Stimulated activated CD4-positive, alpha-beta T cell treated with anti-CD3 and anti-CD28 coated beads, Interleukin-15, amount 100 ng/mL, for 1 hour (primary cell): ENCODE data around the gene EDN2.

Experiments
- DNase-seq, 2 donors: peaks; one replicate each; pipeline ENCODE4 v3.0.0-alpha.2; 2020; ENCODE audit warnings: low read depth in 1 of 2, low spot score in 1 of 2

The EDN2 gene

GRCh38 chr1:41466146-41466545 lies 18.3 kb downstream of the EDN2 start:
- no peak for DNase-seq

GRCh38 chr1:41465741-41466140 lies 18.7 kb downstream of the EDN2 start:
- DNase-seq, result no peak

- DNase-seq, result no peak
Observed at GRCh38 chr1:41464885-41465284, 19.6 kb downstream of the EDN2 start.

- no peak for DNase-seq
Observed at GRCh38 chr1:41463516-41463915, 21.0 kb downstream of the EDN2 start.

- no peak for DNase-seq
Observed at GRCh38 chr1:41462680-41463004, 21.8 kb downstream of the EDN2 start.

- DNase-seq, result no peak
Observed at GRCh38 chr1:41461790-41462679, 22.4 kb downstream of the EDN2 start.

- DNase-seq, result no peak
Observed at GRCh38 chr1:41456847-41457540, 27.5 kb downstream of the EDN2 start.

- DNase-seq, result no peak
Observed at GRCh38 chr1:41455479-41456332, 28.8 kb downstream of the EDN2 start.

GRCh38 chr1:41454406-41454805 lies 30.1 kb downstream of the EDN2 start:
- no peak for DNase-seq

GRCh38 chr1:41452704-41453290 lies 31.7 kb downstream of the EDN2 start:
- DNase-seq, result no peak

GRCh38 chr1:41450747-41451285 lies 33.7 kb downstream of the EDN2 start:
- DNase-seq, result no peak

GRCh38 chr1:41449326-41449921 lies 35.1 kb downstream of the EDN2 start:
- DNase-seq, result no peak

- DNase-seq, result no peak
Observed at GRCh38 chr1:41448821-41449220, 35.7 kb downstream of the EDN2 start.

GRCh38 chr1:41447995-41448770 lies 36.3 kb downstream of the EDN2 start:
- DNase-seq, result no peak

GRCh38 chr1:41446851-41447610 lies 37.5 kb downstream of the EDN2 start:
- no peak for DNase-seq

- no peak for DNase-seq
Observed at GRCh38 chr1:41444785-41445184, 39.7 kb downstream of the EDN2 start.

- no peak for DNase-seq
Observed at GRCh38 chr1:41444246-41444645, 40.2 kb downstream of the EDN2 start.

GRCh38 chr1:41442697-41443251 lies 41.7 kb downstream of the EDN2 start:
- DNase-seq, result no peak
